IMR-90 (cell line): ENCODE results near the gene NIPAL3.

Source experiments
- BHLHE40 ChIP-seq: fragments of 150-350 bp; IDR thresholded peaks from 2 replicates; pipeline ENCODE4 v1.6.1; 2016; ENCODE audit warnings: mild to moderate bottlenecking, low read depth, low read length
- CTCF ChIP-seq: conservative IDR thresholded peaks from 2 replicates; pipeline ENCODE4 v1.5.1; 2012; ENCODE audit warnings: mild to moderate bottlenecking, low read depth, low read length, improper control_type of control experiment
- ELK1 ChIP-seq: fragments of 150-350 bp; IDR thresholded peaks from 2 replicates; pipeline ENCODE4 v1.6.1; 2016; ENCODE audit warnings: low read depth, mild to moderate bottlenecking, low read length, moderate library complexity, borderline replicate concordance
- FOS ChIP-seq: fragments of 150-350 bp; IDR thresholded peaks from 2 replicates; pipeline ENCODE4 v1.6.1; 2016; ENCODE audit warnings: low read depth, low read length
- MAFK ChIP-seq: IDR thresholded peaks from 2 replicates; pipeline ENCODE4 v1.6.1; 2012; ENCODE audit warnings: low read depth, low read length, improper control_type of control experiment
- MXI1 ChIP-seq: IDR thresholded peaks from 2 replicates; pipeline ENCODE4 v1.6.1; 2012; ENCODE audit warnings: low read depth, mild to moderate bottlenecking, low read length, moderate library complexity, borderline replicate concordance
- POLR2A ChIP-seq: IDR thresholded peaks from 2 replicates; pipeline ENCODE4 v1.6.1; 2012; ENCODE audit warnings: mild to moderate bottlenecking, low read depth, low read length
- RAD21 ChIP-seq: IDR thresholded peaks from 2 replicates; pipeline ENCODE4 v1.6.1; 2012; ENCODE audit warnings: low read length, improper control_type of control experiment
- RCOR1 ChIP-seq: IDR thresholded peaks from 2 replicates; pipeline ENCODE4 v1.6.1; 2012; ENCODE audit warnings: mild to moderate bottlenecking, low read length, improper control_type of control experiment; ENCODE audit not compliant: insufficient replicate concordance
- RFX5 ChIP-seq: IDR thresholded peaks from 2 replicates; pipeline ENCODE4 v1.8.0; 2012; ENCODE audit warnings: low read depth, mild to moderate bottlenecking, low read length, moderate library complexity
- SMC3 ChIP-seq: fragments of 150-350 bp; IDR thresholded peaks from 2 replicates; pipeline ENCODE4 v1.6.1; 2016; ENCODE audit warnings: low read depth, mild to moderate bottlenecking, antibody characterized with exemption, low read length, moderate library complexity
- USF2 ChIP-seq: fragments of 150-350 bp; IDR thresholded peaks from 2 replicates; pipeline ENCODE4 v1.6.1; 2017; ENCODE audit warnings: mild to moderate bottlenecking, antibody characterized with exemption, low read length, low read depth

GRCh38 chr1:24413350-24414163, 2.0 kb upstream of the NIPAL3 start, which contains the start of gene STPG1:
- TF ChIP-seq USF2 (no peak), POLR2A (peak; percentile 61), RFX5 (no peak), SMC3 (no peak), CTCF (no peak), FOS (peak; percentile 20; the same call in 1 of the 2 replicates), ELK1 (no peak), RAD21 (no peak), MXI1 (no peak), BHLHE40 (no peak), MAFK (no peak), RCOR1 (no peak)
